Naive thymus-derived CD8-positive, alpha-beta T cell (primary cell): ENCODE data around the gene DPYSL4. TPM values are rescaled to one million over a fixed set of nuclear protein-coding genes. Genes with fewer than 3 reads are reported as not detected.

ENCODE experiments used
- ATAC-seq, 2 donors: fragments of 150-1000 bp; cut with Tn5 transposase in 1 of 2; sonication (Bioruptor Pico), chemical (Tn5 transposase) in 1 of 2; 1 replicate in 1 of 2; 2 replicates in 1 of 2; pipeline ENCODE4 v1.10.0; 2021; ENCODE audit warnings: mild to moderate bottlenecking in 2 of 2, moderate library complexity in 2 of 2
- POLR2A ChIA-PET: fragments of 350-600 bp; sonication (Branson Sonifier 250); formaldehyde crosslinking; loops from one replicate; lab custom pipeline; 2021; ENCODE audit warnings: antibody characterized with exemption; lab: Charles Lee
- DNase-seq, 10 donors: peaks; one replicate each; pipeline versions ENCODE4 v3.0.0 to v3.0.0-alpha.2; 2020 to 2022
- H3K27ac Mint-ChIP-seq, 10 donors: one replicate each; pipeline ENCODE4 v1.8.0; 2020 to 2022; ENCODE audit warnings: mild to moderate bottlenecking in 10 of 10, mixed read lengths in 10 of 10, moderate library complexity in 4 of 10, inconsistent platforms in 1 of 10
- H3K27me3 Mint-ChIP-seq, 5 donors: one replicate each; pipeline ENCODE4 v1.8.0; 2021 to 2022; ENCODE audit warnings: mixed read lengths in 5 of 5
- H3K36me3 Mint-ChIP-seq, 3 donors: one replicate each; pipeline ENCODE4 v1.8.0; 2020 to 2022; ENCODE audit warnings: mixed read lengths in 3 of 3, mild to moderate bottlenecking in 2 of 3, inconsistent platforms in 1 of 3
- H3K4me1 Mint-ChIP-seq, 4 donors: one replicate each; pipeline ENCODE4 v1.8.0; 2021 to 2022; ENCODE audit warnings: mixed read lengths in 4 of 4
- H3K4me3 Mint-ChIP-seq, 10 donors: one replicate each; pipeline ENCODE4 v1.8.0; 2020 to 2022; ENCODE audit warnings: mild to moderate bottlenecking in 10 of 10, mixed read lengths in 10 of 10, moderate library complexity in 6 of 10, inconsistent platforms in 1 of 10
- H3K9me3 Mint-ChIP-seq, 9 donors: one replicate each; pipeline ENCODE4 v1.8.0; 2020 to 2022; ENCODE audit warnings: mixed read lengths in 9 of 9, mild to moderate bottlenecking in 3 of 9, inconsistent platforms in 1 of 9, moderate library complexity in 1 of 9
- polyA plus RNA-seq, 3 donors: library from polyadenylated mRNA; unstranded; fragments of 300-500 nt; fragmentation: Illumina TruSeq; gene quantifications; one replicate each; pipeline ENCODE4 v1.2.3, GENCODE V29; 2021
- total RNA-seq, 8 experiments: library from RNA in 2 of 8; stranded (reverse) in 2 of 8; gene quantifications; one replicate each; pipeline ENCODE4 v1.2.3 and lab custom pipeline; 2021 to 2026

The DPYSL4 gene
- total and polyA plus RNA-seq, 5 experiments from 2014 or later, result 0.31 to 11.2 (median 1.2) TPM; not detected in 1

GRCh38 chr10:132188331-132188730 lies 1.6 kb downstream of the DPYSL4 start:
- no peak for ATAC-seq
- peak overlapping the region; percentile 7 to 76 (median 50) for H3K4me3 Mint-ChIP-seq
- POLR2A ChIA-PET, result no interaction called here
- DNase-seq, result no peak
- H3K36me3 Mint-ChIP-seq, result peaks cover 0 to 3% (median 0%) of the 10 kb centered on the region in 3 donors
- H3K27ac Mint-ChIP-seq, result peak overlapping the region in 1 of 10 donors; percentile 9
- H3K4me1 Mint-ChIP-seq, result peaks cover 4 to 11% (median 6%) of the 10 kb centered on the region in 4 donors
- peaks cover 0 to 2% (median 0%) of the 10 kb centered on the region in 9 donors for H3K9me3 Mint-ChIP-seq
- H3K27me3 Mint-ChIP-seq, result peaks cover 17 to 57% (median 48%) of the 10 kb centered on the region in 5 donors

- DNase-seq, result no peak
- peaks cover 4 to 11% (median 6%) of the 10 kb centered on the region in 4 donors for H3K4me1 Mint-ChIP-seq
- POLR2A ChIA-PET, result no interaction called here
- H3K27me3 Mint-ChIP-seq, result peaks cover 17 to 57% (median 42%) of the 10 kb centered on the region in 5 donors
- no peak for ATAC-seq
- peaks cover 0 to 3% (median 0%) of the 10 kb centered on the region in 3 donors for H3K36me3 Mint-ChIP-seq
- no peak overlapping the region for H3K27ac Mint-ChIP-seq
- peaks cover 0 to 2% (median 0%) of the 10 kb centered on the region in 9 donors for H3K9me3 Mint-ChIP-seq
- peak overlapping the region in 3 of 10 donors; percentile 29 to 62 (median 45) for H3K4me3 Mint-ChIP-seq
Observed at GRCh38 chr10:132189016-132189415, 2.3 kb downstream of the DPYSL4 start.

GRCh38 chr10:132189810-132190422 lies 3.2 kb downstream of the DPYSL4 start:
- DNase-seq (peak in 1 of 10 donors; percentile 56), ATAC-seq (no peak)
- Mint-ChIP-seq H3K36me3 (peaks cover 0 to 3% (median 0%) of the 10 kb centered on the region in 3 donors), H3K9me3 (peaks cover 0 to 2% (median 0%) of the 10 kb centered on the region in 9 donors), H3K4me1 (peaks cover 4 to 9% (median 6%) of the 10 kb centered on the region in 4 donors), H3K4me3 (no peak overlapping the region), H3K27ac (no peak overlapping the region), H3K27me3 (peaks cover 14 to 54% (median 35%) of the 10 kb centered on the region in 5 donors)
- POLR2A ChIA-PET, result no interaction called here

GRCh38 chr10:132192076-132192975 lies 5.6 kb downstream of the DPYSL4 start:
- peaks cover 0 to 3% (median 0%) of the 10 kb centered on the region in 3 donors for H3K36me3 Mint-ChIP-seq
- peaks cover 13 to 50% (median 32%) of the 10 kb centered on the region in 5 donors for H3K27me3 Mint-ChIP-seq
- POLR2A ChIA-PET, result no interaction called here
- no peak for ATAC-seq
- peaks cover 0 to 2% (median 0%) of the 10 kb centered on the region in 9 donors for H3K9me3 Mint-ChIP-seq
- peak in 1 of 10 donors; percentile 38 for DNase-seq
- H3K4me1 Mint-ChIP-seq, result peaks cover 3 to 7% (median 5%) of the 10 kb centered on the region in 4 donors
- peak overlapping the region in 1 of 10 donors; percentile 13 for H3K27ac Mint-ChIP-seq
- no peak overlapping the region for H3K4me3 Mint-ChIP-seq

GRCh38 chr10:132192991-132193665 lies 6.4 kb downstream of the DPYSL4 start:
- ATAC-seq, result no peak
- Mint-ChIP-seq H3K36me3 (peaks cover 0 to 3% (median 0%) of the 10 kb centered on the region in 3 donors), H3K27me3 (peaks cover 12 to 46% (median 26%) of the 10 kb centered on the region in 5 donors), H3K9me3 (peaks cover 0 to 2% (median 0%) of the 10 kb centered on the region in 9 donors), H3K4me3 (no peak overlapping the region), H3K27ac (no peak overlapping the region), H3K4me1 (peaks cover 1 to 6% (median 2%) of the 10 kb centered on the region in 4 donors)
- no peak for DNase-seq
- POLR2A ChIA-PET, result no interaction called here

GRCh38 chr10:132193907-132194552 lies 7.3 kb downstream of the DPYSL4 start:
- H3K36me3 Mint-ChIP-seq, result peaks cover 0 to 3% (median 0%) of the 10 kb centered on the region in 3 donors
- peaks cover 5 to 37% (median 17%) of the 10 kb centered on the region in 5 donors for H3K27me3 Mint-ChIP-seq
- H3K9me3 Mint-ChIP-seq, result peaks cover 0 to 2% (median 0%) of the 10 kb centered on the region in 9 donors
- H3K4me3 Mint-ChIP-seq, result no peak overlapping the region
- H3K4me1 Mint-ChIP-seq, result peaks cover 0 to 2% (median 0%) of the 10 kb centered on the region in 4 donors
- peak in 5 of 10 donors; percentile 22 to 54 (median 34) for DNase-seq
- POLR2A ChIA-PET, result no interaction called here
- ATAC-seq, result peak; percentile 39 to 51
- H3K27ac Mint-ChIP-seq, result no peak overlapping the region

GRCh38 chr10:132194726-132195125 lies 8.0 kb downstream of the DPYSL4 start:
- Mint-ChIP-seq H3K4me1 (no peaks in the 10 kb centered on the region), H3K9me3 (no peaks in the 10 kb centered on the region), H3K27ac (peak overlapping the region in 1 of 10 donors; percentile 29), H3K4me3 (no peak overlapping the region), H3K36me3 (no peaks in the 10 kb centered on the region), H3K27me3 (peaks cover 0 to 30% (median 10%) of the 10 kb centered on the region in 5 donors)
- peak in 1 of 10 donors; percentile 48 for DNase-seq
- POLR2A ChIA-PET, result no interaction called here
- no peak for ATAC-seq

- H3K4me3 Mint-ChIP-seq, result no peak overlapping the region
- no peak for ATAC-seq
- POLR2A ChIA-PET, result no interaction called here
- H3K4me1 Mint-ChIP-seq, result no peaks in the 10 kb centered on the region
- no peak overlapping the region for H3K27ac Mint-ChIP-seq
- DNase-seq, result peak in 1 of 10 donors; percentile 44
- no peaks in the 10 kb centered on the region for H3K36me3 Mint-ChIP-seq
- peaks cover 0 to 22% (median 2%) of the 10 kb centered on the region in 5 donors for H3K27me3 Mint-ChIP-seq
- H3K9me3 Mint-ChIP-seq, result no peaks in the 10 kb centered on the region
Observed at GRCh38 chr10:132195366-132196075, 8.8 kb downstream of the DPYSL4 start.

GRCh38 chr10:132196178-132197113 lies 9.7 kb downstream of the DPYSL4 start:
- ATAC-seq, result no peak
- DNase-seq, result peak in 1 of 10 donors; percentile 48
- Mint-ChIP-seq H3K4me1 (no peaks in the 10 kb centered on the region), H3K36me3 (no peaks in the 10 kb centered on the region), H3K9me3 (no peaks in the 10 kb centered on the region), H3K27ac (no peak overlapping the region), H3K4me3 (no peak overlapping the region), H3K27me3 (peaks cover 0 to 19% (median 0%) of the 10 kb centered on the region in 5 donors)
- POLR2A ChIA-PET, result no interaction called here

- no peak overlapping the region for H3K4me3 Mint-ChIP-seq
- H3K36me3 Mint-ChIP-seq, result no peaks in the 10 kb centered on the region
- H3K4me1 Mint-ChIP-seq, result no peaks in the 10 kb centered on the region
- H3K27ac Mint-ChIP-seq, result no peak overlapping the region
- DNase-seq (peak in 1 of 10 donors; percentile 60), ATAC-seq (no peak)
- H3K27me3 Mint-ChIP-seq, result peaks cover 0 to 17% (median 0%) of the 10 kb centered on the region in 5 donors
- POLR2A ChIA-PET, result no interaction called here
- no peaks in the 10 kb centered on the region for H3K9me3 Mint-ChIP-seq
Observed at GRCh38 chr10:132197271-132198067, 10.7 kb downstream of the DPYSL4 start.
